GM19372 (cell line): ENCODE data around the gene ACOT6.
"Not testable (repeated sequence)": the region's sequence is repeated elsewhere in the genome, so short reads cannot be mapped to it uniquely, and the experiment has no call there.

ENCODE experiments used
- ATAC-seq: cut with Tn5 transposase; IDR thresholded peaks from one replicate; pipeline ENCODE4 v1.9.1; 2021; ENCODE audit warnings: mild to moderate bottlenecking, low read depth, moderate library complexity; ENCODE audit not compliant: unreplicated experiment

ACOT6 gene

GRCh38 chr14:73594491-73594890, 17.8 kb upstream of the ACOT6 start:
- no peak for ATAC-seq

- no peak for ATAC-seq
These were observed 12.8 kb upstream of the ACOT6 start for GRCh38 chr14:73599499-73599898.

GRCh38 chr14:73602994-73603393, 9.3 kb upstream of the ACOT6 start:
- no peak for ATAC-seq

GRCh38 chr14:73606271-73606670, 6.0 kb upstream of the ACOT6 start:
- no peak for ATAC-seq

GRCh38 chr14:73607241-73607640, 5.1 kb upstream of the ACOT6 start:
- ATAC-seq: no peak

- no peak for ATAC-seq
These were observed 1.6 kb upstream of the ACOT6 start for GRCh38 chr14:73610687-73611086.

- no peak for ATAC-seq
These were observed 698 bp downstream of the ACOT6 start for GRCh38 chr14:73613046-73613383.

GRCh38 chr14:73613419-73613963, 1.2 kb downstream of the ACOT6 start:
- ATAC-seq: no peak

- ATAC-seq: no peak
These were observed 4.5 kb downstream of the ACOT6 start for GRCh38 chr14:73616831-73617230.

- ATAC-seq: no peak
These were observed 7.2 kb downstream of the ACOT6 start for GRCh38 chr14:73619524-73619923.

GRCh38 chr14:73620268-73620667, 8.0 kb downstream of the ACOT6 start:
- ATAC-seq: no peak

GRCh38 chr14:73623504-73624054, 11.3 kb downstream of the ACOT6 start:
- no peak for ATAC-seq

- no peak for ATAC-seq
These were observed 13.4 kb downstream of the ACOT6 start for GRCh38 chr14:73625706-73626105.

GRCh38 chr14:73627151-73627558, 14.8 kb downstream of the ACOT6 start:
- ATAC-seq: no peak

- ATAC-seq: no peak
These were observed 17.9 kb downstream of the ACOT6 start for GRCh38 chr14:73630009-73630780.

- ATAC-seq: no peak
These were observed 21.0 kb downstream of the ACOT6 start for GRCh38 chr14:73633116-73634010.

GRCh38 chr14:73634011-73634833, 21.9 kb downstream of the ACOT6 start:
- no peak for ATAC-seq

GRCh38 chr14:73636355-73636754, 24.0 kb downstream of the ACOT6 start:
- not testable (repeated sequence) for ATAC-seq

- ATAC-seq: no peak
These were observed 25.5 kb downstream of the ACOT6 start for GRCh38 chr14:73637830-73638229.

- ATAC-seq: no peak
These were observed 28.6 kb downstream of the ACOT6 start for GRCh38 chr14:73640796-73641365.
